Measurements from ENCODE around the gene PRKCZ. TPM values are rescaled to one million over a fixed set of nuclear protein-coding genes. Genes with fewer than 3 reads are reported as not detected.

Gene PRKCZ
- total and polyA plus RNA-seq, 7 donors = 0.07 to 2.3 (median 0.42) TPM; not detected in 1

DNA sequence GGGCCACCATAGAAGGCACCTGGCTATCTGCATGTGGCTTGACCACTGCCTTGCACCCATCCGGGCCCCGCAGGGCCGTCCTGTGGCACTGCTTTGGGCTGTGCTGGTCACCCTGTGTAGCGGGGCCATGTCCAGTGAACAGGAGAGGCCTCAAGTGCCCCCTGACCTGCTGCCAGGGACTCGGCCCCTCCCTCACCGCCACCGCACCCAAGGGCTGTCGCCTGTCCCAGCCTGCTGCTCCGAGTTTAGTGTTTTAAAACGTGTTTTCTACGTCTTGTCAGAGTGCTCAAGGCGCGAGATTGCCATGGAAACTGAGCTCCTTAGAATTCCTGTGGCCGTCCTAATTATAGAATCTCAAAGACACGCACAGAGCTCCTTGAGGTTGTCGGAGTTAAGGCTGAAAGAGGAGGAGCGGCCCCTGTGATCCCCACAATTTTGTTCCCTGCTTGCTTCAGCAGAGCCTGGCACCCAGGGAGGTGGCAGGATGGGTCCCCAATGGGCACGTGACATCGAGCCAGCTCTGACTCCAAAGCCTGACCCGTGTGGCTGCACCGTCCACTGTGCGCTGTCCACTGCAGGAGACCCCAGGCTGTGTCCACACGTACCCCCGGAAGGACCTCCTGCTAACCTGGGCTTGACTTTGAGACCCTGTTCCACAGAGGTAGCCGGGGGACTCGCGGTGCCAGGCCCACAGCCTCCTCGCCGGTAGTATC, 78.1 kb downstream of the PRKCZ start:
- no peak overlapping the region for H3K4me3 ChIP-seq
- peaks cover 6% of the 10 kb centered on the region for H3K4me1 ChIP-seq
- ATAC-seq = no peak
- no peak for DNase-seq
- TF ChIP-seq, protein P1, sequence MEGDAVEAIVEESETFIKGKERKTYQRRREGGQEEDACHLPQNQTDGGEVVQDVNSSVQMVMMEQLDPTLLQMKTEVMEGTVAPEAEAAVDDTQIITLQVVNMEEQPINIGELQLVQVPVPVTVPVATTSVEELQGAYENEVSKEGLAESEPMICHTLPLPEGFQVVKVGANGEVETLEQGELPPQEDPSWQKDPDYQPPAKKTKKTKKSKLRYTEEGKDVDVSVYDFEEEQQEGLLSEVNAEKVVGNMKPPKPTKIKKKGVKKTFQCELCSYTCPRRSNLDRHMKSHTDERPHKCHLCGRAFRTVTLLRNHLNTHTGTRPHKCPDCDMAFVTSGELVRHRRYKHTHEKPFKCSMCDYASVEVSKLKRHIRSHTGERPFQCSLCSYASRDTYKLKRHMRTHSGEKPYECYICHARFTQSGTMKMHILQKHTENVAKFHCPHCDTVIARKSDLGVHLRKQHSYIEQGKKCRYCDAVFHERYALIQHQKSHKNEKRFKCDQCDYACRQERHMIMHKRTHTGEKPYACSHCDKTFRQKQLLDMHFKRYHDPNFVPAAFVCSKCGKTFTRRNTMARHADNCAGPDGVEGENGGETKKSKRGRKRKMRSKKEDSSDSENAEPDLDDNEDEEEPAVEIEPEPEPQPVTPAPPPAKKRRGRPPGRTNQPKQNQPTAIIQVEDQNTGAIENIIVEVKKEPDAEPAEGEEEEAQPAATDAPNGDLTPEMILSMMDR (IDR thresholded peaks at IDR 0.05) = no peak
- H3K36me3 ChIP-seq (ENCODE audit: insufficient read depth in 1 of 2, low read depth in 1 of 2) = no peaks in the 10 kb centered on the region
- no peaks in the 10 kb centered on the region for H3K9me3 ChIP-seq
- intact Hi-C loops (cut with DNase I) = no loop called here
- no peak overlapping the region for H3K27ac ChIP-seq
- H3K27me3 ChIP-seq (ENCODE audit: insufficient read depth in 3 of 3, low read length in 2 of 3) = peaks cover 0 to 70% (median 19%) of the 10 kb centered on the region in 3 donors
- WGBS, 3 donors = 74 to 84% (median 79%) methylated on average over 29 of the region's 29 CpGs

DNA sequence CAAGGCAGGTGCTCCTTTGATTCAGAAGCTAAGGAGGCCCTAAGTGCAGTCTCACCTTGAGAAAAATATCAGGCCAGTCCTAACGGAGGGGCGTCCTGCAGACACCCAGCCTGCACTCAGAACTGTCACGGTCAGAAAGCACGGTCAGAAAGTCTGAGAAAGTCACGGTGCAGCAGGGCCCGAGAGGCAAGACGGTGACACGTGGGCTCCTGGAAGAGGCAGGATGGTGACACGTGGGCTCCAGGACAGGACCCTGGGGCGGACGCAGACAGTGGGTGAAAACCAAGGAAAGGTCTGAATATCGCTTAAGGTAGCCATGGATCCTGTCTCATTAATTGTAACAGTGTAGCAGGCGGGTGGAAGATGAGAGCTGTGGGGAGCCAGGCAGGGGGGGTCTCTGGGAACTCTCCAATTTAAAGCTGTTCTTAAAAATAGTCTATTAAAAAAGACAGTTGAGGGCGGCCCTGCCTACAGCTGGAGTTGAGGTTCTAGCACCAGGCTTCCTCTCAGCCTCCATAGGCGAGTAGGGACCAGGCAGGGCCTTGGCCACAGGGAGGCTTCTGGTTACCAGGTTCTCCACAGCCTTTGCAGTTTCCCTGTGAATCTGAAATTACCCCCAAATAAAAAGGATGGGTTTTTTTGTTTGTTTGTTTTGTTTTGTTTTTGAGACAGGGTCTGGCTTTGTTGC, 79.2 kb downstream of the PRKCZ start:
- Histone ChIP-seq H3K9me3 (no peaks in the 10 kb centered on the region), H3K4me1 (peaks cover 6% of the 10 kb centered on the region), H3K4me3 (no peak overlapping the region), H3K27me3 (ENCODE audit: insufficient read depth in 3 of 3, low read length in 2 of 3) (peaks cover 0 to 74% (median 23%) of the 10 kb centered on the region in 3 donors), H3K27ac (no peak overlapping the region), H3K36me3 (ENCODE audit: insufficient read depth in 1 of 2, low read depth in 1 of 2) (no peaks in the 10 kb centered on the region)
- no peak for DNase-seq
- intact Hi-C loops (cut with DNase I) = no loop called here
- WGBS, 3 donors = 86 to 89% (median 87%) methylated on average over 15 of the region's 15 CpGs
- ATAC-seq = no peak
- TF ChIP-seq, protein P1 (IDR thresholded peaks at IDR 0.05) = no peak

DNA sequence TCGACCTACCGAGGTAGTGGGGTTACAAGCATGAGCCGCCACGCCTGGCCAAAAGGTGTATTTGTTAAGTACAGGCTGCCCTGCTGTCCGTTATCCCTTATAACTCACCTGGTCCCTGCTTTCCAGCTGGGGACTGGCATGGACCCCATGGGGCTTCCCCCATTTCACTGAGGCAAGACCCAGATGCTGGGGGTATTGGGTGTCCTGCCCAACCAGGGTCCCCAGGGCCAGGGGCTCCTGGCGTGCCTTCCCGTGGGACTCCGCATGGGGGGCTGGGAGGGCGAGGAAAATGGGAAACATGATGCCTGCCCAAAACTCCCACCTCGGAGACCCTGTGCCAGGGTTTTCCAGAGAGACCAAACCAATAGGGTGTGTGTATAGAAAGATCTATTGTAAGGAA, 79.9 kb downstream of the PRKCZ start:
- no peak for ATAC-seq
- no peaks in the 10 kb centered on the region for H3K36me3 ChIP-seq (ENCODE audit: insufficient read depth in 1 of 2, low read depth in 1 of 2)
- H3K4me1 ChIP-seq = peaks cover 6% of the 10 kb centered on the region
- DNase-seq = no peak
- H3K27ac ChIP-seq = no peak overlapping the region
- H3K4me3 ChIP-seq = no peak overlapping the region
- intact Hi-C loops (cut with DNase I) = no loop called here
- H3K9me3 ChIP-seq = no peaks in the 10 kb centered on the region
- 84 to 92% (median 90%) methylated on average over 10 of the region's 10 CpGs for WGBS, 3 donors
- TF ChIP-seq, protein P1 (IDR thresholded peaks at IDR 0.05) = no peak
- peaks cover 0 to 78% (median 27%) of the 10 kb centered on the region in 3 donors for H3K27me3 ChIP-seq (ENCODE audit: insufficient read depth in 3 of 3, low read length in 2 of 3)

DNA sequence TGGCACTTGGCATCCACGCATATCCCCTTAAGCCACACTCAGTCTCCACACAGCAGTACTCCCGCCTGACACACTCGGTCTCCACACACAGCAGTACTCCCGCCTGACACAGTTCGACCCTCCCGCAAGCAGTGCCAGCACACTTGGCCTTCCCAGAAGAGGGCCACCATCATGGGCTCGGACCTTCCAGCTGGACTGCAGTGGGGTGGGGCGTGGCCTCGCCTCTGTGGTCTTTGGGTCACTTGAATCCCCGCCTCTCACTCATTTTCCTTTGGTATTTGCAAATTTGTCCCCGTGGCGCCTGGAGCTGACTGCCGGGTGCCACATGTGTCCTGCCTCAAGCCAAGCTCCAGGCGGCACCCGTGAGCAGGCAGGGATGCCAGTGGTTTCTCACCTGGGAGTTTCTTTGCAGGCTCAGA, 80.7 kb downstream of the PRKCZ start:
- TF ChIP-seq, protein P1 (IDR thresholded peaks at IDR 0.05) = no peak
- no peak for DNase-seq
- Histone ChIP-seq H3K9me3 (no peaks in the 10 kb centered on the region), H3K27me3 (ENCODE audit: insufficient read depth in 3 of 3, low read length in 2 of 3) (peaks cover 0 to 76% (median 30%) of the 10 kb centered on the region in 3 donors), H3K27ac (no peak overlapping the region), H3K4me3 (no peak overlapping the region), H3K4me1 (peaks cover 6% of the 10 kb centered on the region), H3K36me3 (ENCODE audit: insufficient read depth in 1 of 2, low read depth in 1 of 2) (no peaks in the 10 kb centered on the region)
- 64 to 84% (median 77%) methylated on average over 15 of the region's 15 CpGs for WGBS, 3 donors
- intact Hi-C loops (cut with DNase I) = no loop called here
- ATAC-seq = no peak

Measured in psoas muscle (tissue), 8 donors.